ENCODE measurements around the gene TIMP2.

DNA sequence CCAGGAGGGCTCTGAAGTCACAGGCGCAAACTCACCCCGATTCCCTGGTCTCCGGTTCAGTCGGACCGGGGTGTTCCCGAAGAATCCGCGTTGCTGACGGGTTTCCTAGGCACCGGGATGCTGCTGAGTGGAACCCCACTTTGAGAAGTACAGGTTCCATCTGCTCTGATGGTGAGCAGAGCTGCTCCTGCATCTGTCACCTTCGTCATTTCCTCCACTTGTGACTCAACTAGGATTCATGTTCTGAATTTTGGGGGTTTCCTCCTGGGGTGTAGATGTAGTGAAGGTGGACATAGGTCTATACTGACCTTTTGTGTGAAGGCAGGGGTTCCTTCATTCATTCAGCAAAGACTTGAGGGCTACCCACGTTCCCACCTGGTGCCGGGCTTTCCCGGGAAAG lies 29.5 kb upstream of the TIMP2 start:
- TF ChIP-seq, protein P1, sequence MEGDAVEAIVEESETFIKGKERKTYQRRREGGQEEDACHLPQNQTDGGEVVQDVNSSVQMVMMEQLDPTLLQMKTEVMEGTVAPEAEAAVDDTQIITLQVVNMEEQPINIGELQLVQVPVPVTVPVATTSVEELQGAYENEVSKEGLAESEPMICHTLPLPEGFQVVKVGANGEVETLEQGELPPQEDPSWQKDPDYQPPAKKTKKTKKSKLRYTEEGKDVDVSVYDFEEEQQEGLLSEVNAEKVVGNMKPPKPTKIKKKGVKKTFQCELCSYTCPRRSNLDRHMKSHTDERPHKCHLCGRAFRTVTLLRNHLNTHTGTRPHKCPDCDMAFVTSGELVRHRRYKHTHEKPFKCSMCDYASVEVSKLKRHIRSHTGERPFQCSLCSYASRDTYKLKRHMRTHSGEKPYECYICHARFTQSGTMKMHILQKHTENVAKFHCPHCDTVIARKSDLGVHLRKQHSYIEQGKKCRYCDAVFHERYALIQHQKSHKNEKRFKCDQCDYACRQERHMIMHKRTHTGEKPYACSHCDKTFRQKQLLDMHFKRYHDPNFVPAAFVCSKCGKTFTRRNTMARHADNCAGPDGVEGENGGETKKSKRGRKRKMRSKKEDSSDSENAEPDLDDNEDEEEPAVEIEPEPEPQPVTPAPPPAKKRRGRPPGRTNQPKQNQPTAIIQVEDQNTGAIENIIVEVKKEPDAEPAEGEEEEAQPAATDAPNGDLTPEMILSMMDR (conservative IDR thresholded peaks at IDR 0.05), result no peak
- TF ChIP-seq ZFX (IDR thresholded peaks at IDR 0.05), result no peak

All from C4-2B (cell line).